GM21723 (cell line): ENCODE measurements around the gene ANKS1B.
"Not testable (repeated sequence)": the region's sequence is repeated elsewhere in the genome, so short reads cannot be mapped to it uniquely, and the experiment has no call there.

Experiments used
- ATAC-seq: cut with Tn5 transposase; IDR thresholded peaks from one replicate; pipeline ENCODE4 v1.9.1; 2021; ENCODE audit warnings: mild to moderate bottlenecking, moderate library complexity; ENCODE audit not compliant: unreplicated experiment

Gene ANKS1B

DNA sequence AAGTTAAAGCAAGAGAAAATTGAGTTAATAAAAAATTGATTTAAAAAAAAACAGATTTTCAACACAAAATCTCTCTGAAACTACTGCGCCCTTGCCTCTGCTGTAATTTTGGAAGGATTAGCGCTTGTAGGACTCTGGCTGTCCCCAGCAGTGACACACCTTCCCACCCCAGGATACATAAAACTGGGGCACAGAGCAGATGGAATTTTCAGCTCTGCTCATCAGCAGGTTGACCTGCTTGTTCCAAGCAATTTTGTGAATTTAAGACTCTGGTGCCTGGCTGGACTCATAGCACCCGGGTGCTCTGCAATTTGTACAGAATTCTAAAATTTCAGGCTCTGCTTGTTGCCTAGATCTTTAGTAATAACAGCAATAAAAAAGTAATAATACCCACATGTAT is 595.0 kb downstream of the ANKS1B start:
- ATAC-seq, result no peak

DNA sequence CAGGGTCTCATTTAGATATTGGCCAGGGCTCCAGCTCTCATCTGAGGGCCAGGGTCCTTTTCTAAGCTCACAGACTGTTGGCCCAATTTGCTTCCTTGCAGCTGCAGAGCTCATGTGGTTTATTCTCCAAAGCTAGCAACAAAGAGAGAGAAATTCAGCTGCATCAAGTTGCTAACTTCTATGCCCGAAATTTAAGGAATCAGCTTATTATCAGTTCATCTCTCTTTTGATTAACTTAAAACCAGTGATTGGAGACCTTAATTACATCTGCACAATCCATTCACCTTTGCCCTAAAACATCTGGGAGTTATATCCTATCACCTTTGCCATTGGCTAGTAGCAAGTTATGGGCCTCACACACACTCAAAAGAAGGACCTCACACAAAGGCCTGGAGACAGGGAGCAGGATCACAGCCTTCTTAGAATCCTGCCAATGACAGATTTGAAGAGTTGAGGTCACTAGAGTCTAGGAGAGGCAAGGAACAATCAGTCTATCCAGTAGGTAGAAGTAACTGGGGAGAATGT is 596.0 kb downstream of the ANKS1B start:
- no peak for ATAC-seq

DNA sequence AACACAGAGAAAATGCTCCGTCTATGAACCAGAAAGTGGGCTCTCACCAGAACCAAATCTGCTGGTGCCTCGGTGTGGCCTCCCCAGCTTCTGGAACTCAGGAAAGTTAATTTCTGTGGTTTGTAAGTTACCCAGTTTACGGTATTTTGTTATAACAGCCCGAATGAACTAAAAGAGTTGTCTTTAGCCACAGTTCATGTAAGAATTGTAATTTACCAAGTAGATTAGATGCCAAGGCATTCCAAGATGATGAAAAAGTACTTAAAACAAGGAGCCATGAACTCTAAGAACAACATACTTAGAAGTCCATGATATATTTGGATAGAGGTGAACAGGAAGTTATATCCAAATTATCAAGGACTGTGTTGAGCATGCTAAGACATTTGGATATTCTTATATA is 597.1 kb downstream of the ANKS1B start:
- no peak for ATAC-seq

DNA sequence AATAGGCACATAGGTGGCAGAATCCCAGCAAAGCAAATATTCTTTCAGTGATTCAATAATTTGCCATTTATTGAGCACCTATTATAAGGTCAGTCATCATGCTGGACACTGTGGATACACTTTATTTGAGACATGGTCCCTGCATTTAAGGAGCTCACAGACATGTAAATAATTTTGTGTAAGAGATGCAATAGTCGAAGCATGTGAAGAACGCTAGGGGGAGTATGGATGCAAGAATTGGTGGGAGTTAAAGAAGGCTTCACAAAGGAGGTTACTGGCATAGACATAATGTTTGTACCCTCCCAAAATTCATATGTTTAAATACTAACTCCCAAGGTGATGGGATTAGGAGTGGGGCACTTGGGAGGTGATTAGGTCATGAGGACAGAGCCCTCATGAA is 597.8 kb downstream of the ANKS1B start:
- ATAC-seq, result no peak

DNA sequence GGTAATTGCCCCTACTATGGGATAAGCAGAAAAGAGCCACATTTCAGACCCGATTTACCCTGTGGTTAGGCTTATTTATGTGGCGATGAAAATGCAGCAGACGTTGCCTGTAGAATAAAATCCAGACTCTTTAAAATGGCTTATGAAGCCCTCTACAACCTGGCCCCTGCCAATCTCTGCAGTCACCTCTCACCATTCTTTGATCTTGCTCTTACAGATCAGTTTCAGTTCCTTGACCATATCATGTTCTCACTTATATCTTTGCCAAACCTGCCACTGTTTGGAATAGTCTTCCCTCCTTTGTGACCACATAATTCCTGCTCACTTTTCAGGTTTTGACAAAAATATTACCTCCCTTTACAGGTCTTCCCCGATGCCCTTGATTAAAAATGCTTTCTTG is 601.5 kb downstream of the ANKS1B start:
- ATAC-seq, result no peak

DNA sequence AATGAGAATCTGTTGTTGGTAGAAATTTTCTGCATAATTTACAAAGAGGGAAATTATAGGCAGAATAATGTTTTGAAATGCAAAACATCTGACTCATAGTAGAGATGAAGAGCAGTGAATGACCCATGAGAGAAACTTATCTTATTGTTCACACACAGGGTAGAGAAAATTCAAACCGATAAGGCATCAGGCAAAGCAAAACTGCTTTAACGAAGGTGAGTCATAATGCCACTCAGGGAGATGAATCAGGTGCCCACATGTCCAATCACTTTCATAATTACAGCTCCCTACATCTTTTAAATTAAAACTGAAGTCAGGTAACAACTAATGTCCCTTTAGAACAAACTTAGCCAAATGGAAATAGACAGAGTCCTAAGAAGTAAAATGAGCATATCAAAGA is 602.7 kb downstream of the ANKS1B start:
- peak; percentile 77 for ATAC-seq

DNA sequence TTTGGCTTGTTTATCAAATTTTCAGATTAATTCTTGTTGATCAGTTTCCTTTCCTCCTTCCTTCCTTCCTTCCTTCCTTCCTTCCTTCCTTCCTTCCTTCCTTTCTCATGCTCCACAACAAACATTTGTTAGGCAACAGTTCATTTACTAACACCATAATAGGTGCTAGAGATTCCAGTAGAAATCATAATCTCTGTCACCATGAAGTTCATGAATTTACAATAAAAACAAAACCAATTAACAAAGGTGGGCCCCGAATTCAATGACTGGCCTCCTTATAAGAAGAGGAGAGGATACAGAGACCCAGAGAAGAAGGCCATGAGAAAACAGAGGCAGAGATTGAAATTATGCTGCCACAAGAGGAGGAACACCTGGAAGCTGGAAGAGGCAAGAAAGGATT is 604.0 kb downstream of the ANKS1B start:
- no peak for ATAC-seq

DNA sequence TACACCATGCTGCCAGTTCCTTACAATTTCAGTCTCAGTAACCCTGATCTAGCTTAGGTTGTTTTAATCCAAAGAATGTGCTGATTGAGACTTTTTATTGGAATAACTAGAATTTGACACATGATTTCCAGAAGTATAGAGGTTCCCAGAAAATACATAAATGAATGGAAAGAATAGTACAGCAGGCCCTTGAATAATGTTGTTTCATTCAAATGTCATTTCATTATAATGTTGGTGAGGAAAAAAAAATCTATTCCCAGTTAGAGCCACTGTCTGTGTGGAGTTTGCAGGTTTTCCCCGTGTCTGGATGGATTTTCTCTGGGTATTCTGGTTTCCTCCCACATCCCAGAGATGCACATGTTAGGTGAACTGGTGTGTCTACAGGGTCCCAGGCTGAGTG is 610.7 kb downstream of the ANKS1B start:
- no peak for ATAC-seq

DNA sequence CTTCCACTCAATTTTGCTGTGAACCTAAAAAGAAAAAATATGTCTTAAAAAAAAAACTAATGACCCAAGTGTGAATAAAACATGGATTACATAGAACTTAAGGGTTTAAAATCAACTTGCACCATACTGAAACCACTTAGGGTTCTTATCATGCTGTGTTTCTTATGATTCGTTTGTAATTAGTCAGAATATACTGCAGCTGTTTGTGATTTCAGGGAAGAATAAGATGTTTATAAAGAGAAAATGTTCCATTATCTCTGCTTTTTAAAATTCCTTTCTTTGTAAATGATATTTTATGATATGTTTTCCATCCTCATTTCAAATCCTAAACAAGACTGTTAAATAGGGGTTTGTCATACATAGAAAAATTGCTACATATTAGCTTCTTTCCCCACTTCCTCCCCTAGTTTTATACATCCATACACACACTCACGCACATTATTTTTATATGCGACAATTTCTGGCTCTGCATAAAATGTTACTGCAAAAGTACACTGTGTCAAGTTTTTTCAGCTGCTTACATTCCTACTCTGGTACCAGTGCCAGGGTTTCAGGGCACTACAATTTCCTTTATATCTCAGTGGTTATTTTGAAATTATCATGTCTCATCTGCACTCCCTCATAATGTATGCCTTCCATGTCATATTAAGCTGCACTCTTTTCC is 612.3 kb downstream of the ANKS1B start:
- ATAC-seq, result no peak

DNA sequence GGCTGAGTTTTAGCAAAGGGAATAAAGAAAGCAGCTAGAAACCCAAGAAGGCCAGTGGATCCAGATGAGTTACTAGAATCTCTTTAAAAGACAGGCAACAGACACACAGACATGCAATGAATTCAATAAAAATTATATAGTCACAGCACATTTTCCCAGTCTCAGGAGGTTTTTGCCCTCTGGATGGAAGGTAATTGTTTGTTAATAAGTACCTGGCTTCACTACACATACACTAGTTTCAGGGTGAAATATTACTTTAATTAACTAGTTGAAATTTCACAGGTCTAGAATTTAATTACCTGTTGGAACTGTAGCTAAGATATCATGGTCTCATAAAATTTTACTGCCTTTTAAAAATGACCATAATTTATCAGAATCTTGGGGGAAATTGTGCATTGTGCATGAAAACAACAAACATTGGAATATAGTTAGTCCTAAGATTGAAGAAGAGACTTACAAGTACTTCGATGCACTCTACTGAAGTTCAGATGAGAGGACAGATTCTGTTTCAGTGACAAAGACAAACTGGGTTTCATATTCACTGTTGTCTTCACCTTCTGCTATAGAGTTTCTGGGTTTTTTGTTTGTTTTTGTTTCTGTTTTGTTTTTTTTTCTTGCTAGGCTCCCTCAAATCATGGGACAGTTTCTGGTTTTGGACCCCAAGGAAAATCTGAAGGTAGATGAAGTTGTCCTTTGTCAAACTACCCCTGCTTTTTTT is 614.2 kb downstream of the ANKS1B start:
- no peak for ATAC-seq

DNA sequence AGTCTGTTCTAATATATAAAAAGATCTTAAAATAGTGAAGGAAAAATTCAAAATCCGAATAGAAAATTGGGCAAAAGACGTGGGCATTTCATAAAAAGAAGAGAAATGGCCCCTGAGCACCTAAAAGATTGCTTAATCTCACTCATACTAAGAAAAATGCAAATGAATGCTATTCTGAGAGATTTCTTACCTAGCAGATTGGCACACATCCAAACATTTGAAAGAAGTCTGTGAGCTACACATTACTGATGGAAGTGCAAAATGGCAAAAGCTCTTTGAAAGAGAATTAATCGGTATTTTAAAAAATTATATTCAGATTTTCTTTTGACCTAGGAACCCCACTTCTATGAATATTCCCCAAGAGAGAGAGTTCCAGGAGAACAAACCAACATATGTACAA is 617.6 kb downstream of the ANKS1B start:
- ATAC-seq, result no peak

DNA sequence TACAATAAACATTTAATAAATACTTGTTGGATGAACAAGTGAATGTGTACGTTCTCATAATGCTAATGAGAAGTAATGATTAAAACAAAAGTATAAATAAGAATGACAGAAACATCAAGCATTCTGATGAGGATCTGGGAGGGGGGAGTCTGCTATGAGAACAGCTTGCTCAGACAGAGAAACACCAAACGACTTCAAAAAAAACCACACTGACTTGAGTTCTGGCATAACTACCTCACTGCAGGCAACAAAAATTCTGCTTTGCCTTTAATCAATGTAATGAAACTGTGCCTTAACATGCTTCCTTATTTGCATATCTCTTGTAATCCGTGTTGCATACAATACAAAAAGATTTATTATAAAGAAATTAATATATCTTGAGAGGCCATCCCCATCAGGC is 632.5 kb downstream of the ANKS1B start:
- no peak for ATAC-seq

DNA sequence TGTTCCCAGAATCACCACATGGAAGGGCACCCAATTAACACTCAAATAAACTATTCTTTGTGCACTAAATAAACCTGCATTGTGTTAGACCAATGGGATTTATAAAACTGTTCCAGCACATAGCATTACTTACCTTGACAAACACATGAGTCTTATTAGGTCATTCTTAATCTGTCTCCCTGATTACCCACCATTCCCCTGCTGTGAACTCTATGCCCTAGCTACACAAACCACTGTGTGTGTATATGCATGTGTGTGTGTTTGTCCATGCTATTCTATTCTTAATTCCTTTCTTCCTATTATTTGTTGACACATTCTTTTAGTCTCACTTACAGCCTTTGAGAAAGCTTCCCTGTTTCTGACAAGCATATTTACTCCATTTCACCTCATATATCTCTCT is 640.8 kb downstream of the ANKS1B start:
- ATAC-seq, result no peak

DNA sequence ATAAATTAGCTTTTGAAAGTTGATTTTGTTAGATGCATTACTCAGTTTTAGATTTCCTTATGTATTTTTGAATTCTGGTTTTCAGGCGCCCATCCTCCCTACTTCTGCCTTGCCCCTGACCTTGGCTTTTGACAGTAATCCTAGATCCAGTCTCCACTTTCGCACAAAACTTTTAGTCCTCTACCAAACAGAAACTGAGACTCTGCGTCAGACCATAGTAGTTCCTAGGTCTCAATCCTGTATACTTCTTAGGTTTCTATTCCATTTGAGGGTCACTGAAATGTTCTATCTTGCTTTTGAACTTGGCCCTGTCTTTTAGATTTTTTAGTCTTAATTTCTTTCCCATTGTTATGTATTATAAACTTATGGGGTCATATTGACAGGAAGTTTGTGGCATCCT is 645.1 kb downstream of the ANKS1B start:
- ATAC-seq, result no peak

DNA sequence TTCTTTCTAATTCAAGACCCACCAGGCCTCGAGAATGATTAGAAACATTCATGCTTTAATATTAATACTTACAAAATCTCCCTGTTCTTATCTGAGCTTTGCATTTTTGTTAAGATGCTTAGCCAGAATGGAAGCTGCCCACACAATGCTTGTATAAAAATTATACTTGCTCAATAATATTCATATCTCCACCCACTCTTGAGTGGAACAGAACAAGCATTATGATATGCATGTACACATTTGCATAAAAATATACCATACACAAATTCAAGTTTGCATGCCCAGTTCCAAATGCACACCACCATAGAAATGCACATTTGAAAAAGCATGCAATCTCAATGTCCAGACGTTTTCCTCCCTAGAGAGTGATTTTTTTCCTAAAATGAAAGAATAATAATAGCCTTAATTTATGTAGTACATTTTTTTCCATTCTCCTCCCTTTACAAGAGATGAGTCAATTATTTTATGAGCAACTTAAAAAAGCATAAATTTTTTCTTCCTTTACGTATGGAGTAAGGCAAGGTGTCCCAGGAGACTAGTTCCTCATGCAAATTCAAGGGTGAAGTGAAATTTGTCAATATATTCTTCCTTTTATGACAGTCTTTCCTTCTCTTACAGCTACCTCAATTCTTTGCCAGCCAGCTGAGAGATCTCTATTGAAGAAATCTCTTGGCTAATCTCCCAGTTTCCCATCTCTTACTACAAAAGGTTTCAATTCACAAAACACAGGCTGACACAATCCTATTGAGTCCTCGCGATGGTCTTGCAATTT is 650.3 kb downstream of the ANKS1B start:
- ATAC-seq, result no peak

DNA sequence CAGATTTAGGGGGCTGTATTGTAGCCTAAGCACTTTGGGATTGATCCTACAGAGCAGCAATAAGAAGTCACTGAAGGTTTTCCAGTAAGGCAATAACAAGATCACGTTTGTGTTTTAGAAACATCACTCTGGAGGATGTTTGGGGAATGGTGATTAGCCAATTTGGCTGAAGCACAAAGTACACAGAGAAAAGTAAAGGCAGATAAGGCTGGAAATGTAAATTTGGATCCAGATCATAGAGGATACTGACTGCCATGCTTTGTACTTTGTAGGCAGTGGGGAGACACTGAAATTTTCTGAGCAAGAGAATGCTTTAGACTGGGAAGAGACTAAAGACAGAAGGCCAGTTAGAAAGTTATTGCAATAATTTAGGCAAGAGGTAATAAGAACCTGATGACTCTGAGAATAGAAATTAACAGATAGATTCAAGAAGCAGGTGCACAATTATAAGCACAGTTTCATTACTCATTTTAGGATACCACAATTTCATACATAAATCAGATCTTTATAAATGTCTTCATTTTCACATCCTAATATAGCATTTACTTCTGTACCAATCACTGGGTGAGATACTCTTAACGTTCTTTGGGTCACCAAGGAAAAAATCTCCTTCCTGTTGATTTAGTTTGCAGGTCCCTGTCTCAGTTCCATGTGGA is 651.7 kb downstream of the ANKS1B start:
- no peak for ATAC-seq

DNA sequence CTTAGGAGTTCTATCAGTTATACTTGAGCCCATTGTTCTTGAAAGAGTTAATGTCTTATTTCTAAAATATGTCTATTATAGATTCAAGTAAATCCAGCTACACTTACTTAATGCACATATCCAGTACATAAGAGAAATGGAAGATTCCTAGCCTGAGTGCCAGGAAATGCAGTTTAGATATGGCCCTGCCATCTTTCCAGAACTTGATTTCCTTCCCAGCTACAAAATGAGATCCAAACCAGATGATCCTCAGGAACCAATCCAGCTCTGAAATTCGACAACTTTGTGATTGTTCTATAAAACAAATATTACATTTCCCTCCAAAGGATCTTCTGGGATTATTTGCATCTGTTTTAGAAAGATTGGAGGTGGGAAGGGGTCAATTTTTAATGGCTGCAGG is 654.5 kb downstream of the ANKS1B start:
- ATAC-seq, result no peak

DNA sequence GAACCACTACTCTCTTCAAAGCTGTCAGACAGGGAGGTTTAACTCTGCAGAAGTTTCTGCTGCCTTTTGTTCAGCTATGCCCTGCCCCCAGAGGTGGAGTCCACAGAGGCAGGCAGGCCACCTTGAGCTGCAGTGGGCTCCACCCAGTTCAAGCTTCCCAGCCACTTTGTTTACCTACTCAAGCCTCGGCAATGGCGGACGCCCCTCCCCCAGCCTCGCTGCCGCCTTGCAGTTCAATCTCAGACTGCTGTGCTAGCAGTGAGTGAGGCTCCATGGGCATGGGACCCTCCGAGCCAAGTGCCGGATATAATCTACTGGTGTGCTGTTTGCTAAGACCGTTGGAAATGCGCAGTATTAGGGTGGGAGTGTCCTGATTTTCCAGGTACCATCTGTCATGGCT is 663.5 kb downstream of the ANKS1B start:
- not testable (repeated sequence) for ATAC-seq

DNA sequence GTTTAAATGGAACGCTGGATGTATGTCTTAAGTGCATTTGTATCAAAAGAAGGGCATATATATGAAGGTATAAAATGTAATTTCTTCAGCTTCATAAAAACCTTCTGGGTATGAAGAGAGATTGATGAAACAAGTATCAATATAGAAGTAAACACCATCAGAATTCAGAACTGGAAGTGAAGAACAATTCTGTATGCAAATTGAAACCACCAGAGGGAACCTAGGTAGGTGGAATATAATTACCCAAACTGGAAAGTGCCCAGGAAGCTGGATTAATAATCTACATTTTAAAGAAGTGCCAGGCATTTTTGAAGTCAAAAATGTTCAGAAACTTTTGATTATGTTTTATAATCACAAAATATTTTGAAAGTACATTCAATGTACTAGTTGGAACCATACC is 673.4 kb downstream of the ANKS1B start:
- ATAC-seq, result no peak

DNA sequence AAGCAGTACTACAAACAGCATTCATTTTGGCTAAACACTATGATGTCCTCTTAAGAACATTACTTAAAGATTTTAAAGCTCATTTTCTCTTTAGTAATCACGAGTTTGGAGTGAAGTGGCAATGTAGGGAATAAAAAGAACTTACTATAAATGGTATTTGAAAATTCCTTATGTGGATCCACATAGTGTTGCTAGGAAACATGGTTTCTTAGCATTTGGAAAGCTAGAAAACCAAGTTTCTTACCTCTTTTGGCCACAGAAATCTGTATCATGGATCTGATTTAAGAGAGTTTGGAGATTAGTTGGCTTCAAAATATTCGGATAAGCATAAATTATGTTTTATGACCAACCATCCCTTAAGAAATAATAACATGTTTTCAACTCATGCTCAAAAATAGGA is 674.9 kb downstream of the ANKS1B start:
- no peak for ATAC-seq

DNA sequence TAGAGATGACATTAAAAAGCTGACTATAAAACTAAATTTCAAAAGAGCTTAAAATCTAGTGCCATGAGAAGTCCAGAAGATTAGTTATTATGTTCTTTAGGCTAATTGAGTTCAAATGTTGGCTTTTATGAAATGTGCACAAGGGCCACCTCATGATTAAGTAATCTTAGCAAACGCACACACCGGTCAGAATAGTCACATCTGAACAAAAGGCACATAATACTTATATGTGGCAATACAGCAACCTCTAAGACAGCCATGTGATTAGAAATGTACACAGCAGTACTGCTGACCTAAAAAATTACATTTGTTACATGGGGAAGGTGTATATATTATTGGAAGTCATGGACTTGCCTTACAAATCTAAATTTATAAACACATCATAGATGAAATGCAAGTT is 681.9 kb downstream of the ANKS1B start:
- ATAC-seq, result no peak
